UCSD-AML1 (cell line): ENCODE measurements around the gene TBX4.

Source experiments
- DNase-seq: peaks from one replicate; lab custom pipeline; 2025; ENCODE audit not compliant: unreplicated experiment; lab: John Stamatoyannopoulos, UW

The TBX4 gene

DNA sequence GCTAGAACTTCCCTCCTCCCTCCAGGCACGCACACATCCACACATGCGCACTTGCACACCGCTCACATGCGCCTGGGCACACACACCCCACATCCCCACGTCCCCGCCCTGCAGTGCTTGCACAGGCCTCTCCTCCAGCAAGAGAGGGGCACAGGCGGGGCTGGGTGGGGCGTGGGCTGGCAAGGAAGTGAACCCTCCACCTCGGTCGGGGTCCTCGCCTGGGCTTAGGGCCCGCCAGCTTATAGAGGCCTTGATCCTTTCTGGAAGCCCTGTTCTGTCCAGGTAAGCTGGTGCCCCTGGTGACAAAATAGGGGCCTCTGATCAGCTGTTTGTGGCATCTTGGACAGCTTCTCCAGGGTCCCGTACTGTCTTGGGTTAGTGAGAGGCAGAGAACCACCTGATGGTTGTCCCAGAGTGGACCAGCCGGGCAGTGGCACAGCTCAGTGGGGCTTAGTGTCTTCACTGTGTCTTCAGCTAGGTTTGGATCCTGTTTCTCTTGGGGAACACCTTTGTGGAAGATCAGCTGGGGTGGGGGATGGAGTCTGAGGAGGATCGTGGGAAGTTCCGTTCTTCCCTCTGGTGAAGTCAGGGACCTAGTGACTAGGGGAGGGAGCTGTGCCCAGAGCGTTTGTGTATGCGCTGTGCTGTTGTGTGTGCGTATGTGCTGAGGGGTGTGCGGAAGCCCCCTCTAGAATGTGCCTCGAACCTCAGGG lies 12.1 kb downstream of the TBX4 start:
- DNase-seq = no peak

DNA sequence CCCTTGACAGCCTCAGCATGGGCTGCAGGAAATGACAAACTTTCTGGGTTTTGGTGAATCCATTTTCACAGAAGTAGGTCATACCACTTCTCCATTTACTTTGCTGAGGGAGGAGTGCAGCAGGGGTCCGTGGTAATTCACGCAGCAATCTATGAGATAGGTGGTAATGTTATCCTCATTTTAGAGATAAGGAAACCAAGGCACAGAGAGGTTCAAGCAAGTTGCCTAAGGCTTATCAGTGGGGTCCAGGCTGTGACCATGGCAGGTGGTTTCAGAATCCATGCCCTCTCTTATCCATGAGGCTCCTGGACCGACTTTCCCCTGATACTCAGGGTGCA lies 12.6 kb downstream of the TBX4 start:
- no peak for DNase-seq

DNA sequence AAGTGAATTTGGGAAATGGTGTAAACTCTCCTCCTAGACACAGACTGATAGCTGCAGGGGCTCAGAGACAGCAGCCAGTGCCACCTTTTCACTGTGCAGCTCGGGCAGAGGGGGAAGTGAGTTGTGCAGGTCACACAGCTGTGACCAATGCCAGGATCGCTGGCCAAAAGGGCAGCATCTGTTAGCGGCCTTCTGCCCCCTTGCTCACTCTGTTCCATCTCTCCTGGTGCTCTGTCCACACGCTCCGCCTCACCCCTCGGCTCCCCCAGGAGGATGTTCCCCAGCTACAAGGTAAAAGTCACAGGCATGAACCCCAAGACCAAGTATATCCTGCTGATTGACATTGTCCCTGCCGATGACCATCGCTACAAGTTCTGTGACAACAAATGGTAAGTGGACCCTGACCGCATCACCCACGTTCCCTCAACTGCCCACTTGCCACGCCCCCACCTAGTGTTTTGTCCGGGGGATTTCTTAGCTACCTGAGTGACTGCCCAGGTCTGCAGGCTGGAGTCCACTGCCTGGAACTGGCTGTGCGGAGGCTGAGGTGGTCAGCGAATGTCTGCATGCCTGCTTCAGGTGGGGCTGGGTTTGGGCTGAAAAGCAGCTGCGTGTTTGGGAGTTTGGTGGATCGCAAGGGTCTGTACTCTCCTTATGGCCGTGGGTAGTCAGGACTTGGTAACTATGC lies 13.5 kb downstream of the TBX4 start:
- no peak for DNase-seq

DNA sequence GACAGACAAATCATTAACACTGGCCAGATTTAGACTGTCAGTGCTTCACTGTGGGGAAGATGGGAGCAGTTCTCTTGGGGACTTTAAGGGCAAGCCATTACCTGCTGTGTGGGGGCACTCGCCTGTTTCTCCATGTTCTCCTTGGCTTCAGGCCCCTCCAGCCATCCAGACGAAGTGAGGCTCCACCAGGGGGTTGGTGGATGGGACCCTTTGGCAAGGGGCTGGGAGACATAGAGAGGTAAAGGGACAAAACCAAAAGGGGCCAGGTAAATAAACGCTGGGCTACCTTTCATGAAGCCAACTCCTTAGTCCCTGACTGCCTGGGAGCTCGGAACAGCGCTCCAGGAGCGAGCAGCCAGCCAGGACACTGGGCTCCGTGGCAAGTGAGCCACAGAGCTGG lies 14.0 kb downstream of the TBX4 start:
- no peak for DNase-seq

DNA sequence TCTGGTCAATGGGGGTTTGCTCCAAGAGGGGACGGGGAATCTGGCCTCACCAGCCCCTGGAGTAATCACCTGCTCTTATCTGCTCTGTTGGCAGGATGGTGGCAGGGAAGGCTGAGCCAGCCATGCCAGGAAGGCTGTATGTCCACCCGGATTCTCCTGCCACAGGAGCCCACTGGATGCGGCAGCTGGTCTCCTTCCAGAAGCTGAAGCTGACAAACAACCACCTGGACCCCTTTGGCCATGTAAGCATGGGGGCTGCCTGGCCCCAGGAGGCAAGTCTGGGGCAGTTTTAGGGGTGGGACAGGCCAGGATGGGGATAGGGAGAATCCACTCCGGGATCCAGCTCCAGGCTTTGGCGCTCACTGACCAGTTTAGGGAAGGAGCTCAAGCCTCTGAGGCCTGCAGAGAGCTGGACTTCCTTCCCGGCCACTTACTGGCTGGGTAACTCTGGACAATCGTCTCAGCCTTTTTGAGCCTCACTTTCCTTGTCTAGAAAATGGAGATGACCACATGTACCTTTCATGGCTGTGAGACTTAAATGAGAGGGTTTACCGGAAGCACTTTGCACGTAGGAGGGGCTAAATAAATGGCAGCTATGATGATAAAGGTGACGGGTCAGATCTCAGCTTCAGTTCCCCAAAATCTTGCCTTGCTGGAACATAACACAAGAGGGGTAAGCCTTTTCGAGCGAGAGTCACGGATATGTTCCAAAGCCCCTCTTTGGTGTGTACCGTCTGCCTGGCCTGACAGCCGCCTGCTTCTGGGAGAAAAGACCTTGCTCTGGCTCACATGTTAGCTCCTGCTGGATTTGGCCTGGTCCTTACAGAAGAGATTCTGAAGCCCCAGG lies 15.4 kb downstream of the TBX4 start:
- peak; percentile 45 for DNase-seq

DNA sequence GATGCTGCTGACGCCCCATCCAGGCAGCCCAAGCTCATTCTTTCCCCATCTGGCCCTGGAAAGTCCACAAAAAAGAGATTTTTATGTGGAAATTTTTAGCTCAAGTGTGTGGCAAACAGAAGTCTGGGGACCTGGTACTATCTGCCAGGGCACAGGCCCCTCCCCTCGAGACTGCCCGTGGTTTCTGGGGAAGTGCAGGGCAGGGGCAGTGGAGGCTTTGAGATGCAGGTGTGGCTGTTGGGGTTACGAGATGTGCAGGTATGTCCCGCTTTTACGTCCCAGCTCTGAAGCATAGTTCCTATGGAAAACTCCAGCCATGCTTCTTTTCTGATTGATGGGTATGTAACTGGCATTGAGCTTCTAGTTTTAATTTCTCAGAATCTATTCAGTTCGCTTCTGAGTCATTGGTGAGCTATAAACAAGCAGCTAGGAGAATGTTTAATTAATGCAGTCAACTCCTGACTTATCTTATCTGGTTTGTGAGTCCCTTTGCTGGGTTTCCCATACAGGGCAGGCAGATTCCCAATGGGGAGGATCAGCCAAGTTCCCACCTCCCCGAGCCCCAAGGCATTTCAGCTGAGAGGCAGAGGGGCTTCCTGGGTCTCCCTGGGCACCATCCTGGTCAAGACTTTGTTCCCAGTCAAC lies 16.2 kb downstream of the TBX4 start:
- DNase-seq = no peak

DNA sequence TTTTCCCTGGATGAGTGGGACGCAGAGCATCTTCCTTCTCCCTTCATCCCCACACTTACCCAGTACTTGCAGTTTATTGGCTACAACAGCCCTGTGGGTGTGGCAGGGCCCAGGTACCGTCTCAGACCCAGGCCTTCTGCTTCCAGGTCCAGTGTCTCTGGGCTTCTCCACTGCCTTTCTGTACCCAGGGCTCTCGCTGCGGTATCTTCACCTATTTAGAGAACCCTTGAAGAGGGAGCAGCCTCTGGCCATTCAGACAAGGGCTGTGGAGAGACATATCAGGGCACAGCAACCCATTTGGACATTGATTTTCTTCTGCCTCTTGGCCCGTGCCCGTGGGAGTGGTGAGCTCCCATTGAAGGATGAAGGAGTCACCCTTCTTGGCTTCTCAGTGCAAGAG lies 17.3 kb downstream of the TBX4 start:
- DNase-seq = no peak

DNA sequence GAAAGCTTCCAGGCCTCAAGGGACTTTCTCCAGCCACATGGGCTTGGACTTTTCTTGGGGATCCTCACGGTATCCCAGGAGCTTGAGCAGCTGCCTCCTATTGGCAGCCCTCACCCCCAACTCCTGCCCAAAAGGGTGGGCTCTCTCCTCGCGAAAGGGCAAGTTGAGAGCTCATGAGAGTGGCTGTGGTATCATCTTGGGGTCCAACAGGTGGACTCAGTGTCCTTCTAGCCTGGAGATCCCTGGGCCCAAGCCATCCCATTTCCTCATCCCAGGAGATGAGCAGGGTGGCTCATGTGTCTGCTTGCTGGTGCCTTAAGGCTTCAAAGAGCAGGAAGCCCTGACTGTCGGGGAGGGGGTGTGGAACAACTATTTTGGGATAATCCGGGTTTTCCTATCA lies 17.7 kb downstream of the TBX4 start:
- no peak for DNase-seq

DNA sequence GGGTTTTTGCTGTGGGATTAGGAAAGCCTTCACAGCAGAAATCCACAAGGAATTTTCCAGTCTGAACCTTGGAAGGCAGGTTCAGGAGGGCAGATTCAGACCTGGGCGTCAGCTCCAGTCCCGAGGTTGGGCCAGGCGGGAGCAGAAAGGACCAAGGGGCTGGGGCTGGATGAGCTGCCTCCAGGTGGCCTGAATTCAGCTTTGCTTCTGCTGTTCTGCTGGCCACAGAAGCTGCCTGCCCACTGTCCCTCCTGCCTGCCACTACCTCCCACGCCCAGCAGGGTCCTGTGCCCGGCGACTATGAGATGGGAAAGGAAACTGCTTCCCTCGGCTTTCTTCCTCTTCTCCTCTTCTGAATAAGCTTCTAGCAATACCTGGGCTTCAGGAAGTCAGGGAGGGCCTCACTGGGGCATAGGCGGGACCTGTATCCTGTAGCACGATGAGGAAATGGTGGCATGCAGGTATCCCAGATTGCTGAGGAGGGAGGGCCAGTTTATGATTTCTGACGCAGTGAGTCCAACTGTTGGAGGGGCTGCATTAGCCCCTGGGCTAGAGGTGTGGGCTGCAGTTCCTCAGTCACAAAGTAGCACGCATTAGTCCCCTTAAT lies 18.4 kb downstream of the TBX4 start:
- DNase-seq = no peak

DNA sequence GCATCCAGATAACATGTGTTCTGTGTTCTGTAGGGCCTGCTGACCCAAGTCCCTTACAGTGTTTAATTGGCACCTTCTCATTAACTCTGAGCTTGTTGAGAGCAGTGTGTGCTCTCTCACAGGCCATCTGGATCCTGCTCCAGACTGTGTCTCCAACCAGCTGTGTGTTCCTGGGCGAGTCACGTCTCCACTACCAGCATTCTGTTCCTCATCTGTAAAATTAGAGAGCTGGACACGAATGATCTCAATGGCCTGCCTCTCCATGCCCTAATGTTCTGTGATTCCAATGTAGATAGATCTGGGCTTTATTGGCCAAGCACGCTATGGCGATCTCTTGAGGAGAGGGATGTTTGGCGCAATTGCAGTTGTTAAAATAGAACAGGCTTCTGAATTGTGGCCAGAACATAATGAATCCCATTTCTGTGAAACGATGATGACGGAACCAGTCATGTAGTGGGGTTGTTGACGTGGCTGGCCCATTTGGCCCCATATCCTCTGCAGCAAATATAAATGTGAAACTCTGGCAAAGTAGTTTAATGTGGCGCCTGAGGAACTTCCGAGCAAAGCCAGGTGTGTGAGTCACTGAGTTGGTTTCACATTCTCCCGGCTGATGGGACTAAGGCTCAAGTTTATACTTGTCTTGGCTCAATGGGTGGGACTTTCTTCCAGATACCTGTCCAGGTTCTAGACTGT lies 22.2 kb downstream of the TBX4 start:
- DNase-seq = no peak

DNA sequence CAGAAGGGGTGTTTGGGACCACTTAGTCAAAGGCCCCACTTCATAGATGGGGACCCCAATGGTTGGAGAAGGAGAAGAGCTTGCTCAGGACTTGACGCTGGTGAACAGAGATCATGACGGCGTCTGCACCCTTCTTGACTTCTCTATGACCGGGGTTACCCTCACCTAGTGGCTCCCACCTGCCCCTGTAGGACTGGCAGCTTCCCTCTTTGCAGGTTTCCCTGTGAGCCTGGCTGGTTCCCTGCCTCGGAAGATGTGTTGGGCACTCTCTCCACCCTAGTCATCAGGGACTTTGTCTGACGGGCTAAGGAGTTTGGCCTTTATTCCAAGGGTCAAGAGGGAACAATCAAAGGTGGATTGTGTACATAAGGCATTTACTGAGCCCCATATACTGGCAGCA lies 22.7 kb downstream of the TBX4 start:
- DNase-seq = no peak

DNA sequence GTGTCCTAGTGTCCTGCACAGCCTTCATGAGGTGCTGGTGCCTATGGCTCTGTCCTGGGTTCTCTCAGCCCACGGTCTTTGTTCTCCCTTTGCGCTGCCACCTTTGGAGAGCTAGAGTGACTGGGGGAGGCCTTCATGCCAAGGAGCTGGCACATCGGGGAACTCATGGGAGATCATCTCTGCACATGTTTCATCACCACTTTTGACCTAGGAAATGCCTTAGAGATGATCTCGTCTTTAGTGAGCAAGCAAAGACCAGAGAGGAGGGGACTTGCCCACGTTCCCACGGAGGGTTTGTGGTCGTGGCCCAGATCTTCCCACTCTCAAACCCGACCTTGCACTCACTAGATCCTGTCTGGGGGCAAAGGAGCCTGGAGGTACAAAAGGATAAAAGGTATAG lies 23.5 kb downstream of the TBX4 start:
- DNase-seq = no peak

DNA sequence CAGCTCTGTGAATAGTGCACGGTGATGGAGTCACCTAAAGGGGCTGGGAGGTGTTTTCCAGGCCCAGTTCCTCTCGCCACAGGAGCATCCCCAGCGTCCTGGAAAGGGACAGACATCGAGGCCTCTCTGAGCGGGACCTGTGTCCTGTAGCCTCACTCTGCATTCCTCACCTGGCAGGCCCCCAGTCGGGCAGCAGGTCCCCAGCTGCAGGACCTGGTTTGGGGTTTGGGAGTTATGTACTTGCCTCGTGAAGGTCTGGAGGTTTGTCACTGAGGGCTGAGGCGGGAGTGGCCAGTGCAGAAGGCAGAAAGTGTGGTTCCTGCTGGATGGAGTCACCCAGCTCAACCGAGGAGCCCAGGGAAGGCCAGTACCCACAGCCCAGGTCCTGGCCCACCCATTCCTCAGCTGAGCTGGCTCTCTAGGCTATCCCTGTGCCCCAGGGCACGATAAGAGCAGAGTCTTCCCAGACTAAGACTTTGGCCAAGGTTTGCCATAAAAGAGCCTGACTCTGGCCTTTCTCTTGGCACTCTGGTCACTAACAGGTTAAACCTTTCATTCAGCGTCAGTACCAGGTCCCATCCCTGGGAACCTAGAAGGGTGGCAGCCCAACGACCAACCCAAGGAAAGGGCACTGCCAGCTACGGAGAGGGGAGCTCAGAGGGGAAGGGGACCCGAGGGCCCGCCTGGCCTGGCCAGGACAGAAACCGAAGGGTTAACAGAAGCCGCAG lies 24.4 kb downstream of the TBX4 start:
- DNase-seq = no peak

DNA sequence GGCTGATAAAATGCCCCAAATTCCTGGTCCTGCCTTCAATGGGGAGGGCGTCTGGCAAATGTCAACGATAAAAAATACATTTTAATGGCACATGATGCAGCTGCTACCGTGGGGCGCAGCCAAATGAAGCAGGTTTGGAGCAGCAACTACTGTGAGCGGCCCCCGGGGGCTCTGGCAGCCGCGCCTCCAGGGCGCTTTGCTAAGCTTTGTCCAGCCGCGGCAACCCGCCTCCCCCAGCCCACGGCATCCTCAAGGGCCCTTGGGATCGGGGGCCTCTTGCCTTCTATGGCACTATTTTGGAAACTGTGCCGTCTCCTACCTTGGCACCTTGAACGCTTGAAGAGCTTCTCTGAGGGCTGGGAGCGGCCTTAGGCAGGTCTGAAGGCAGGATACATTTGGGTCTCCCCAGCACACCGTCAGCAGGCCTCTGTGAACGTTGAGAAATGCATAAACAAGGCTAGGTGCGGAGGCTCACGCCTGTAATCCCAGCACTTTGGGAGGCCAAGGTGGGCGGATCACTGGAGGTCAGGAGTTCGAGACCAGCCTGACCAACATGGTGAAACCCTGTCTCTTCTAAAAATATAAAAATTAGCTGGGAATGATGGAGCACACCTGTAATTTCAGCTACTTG lies 25.1 kb downstream of the TBX4 start:
- no peak for DNase-seq

DNA sequence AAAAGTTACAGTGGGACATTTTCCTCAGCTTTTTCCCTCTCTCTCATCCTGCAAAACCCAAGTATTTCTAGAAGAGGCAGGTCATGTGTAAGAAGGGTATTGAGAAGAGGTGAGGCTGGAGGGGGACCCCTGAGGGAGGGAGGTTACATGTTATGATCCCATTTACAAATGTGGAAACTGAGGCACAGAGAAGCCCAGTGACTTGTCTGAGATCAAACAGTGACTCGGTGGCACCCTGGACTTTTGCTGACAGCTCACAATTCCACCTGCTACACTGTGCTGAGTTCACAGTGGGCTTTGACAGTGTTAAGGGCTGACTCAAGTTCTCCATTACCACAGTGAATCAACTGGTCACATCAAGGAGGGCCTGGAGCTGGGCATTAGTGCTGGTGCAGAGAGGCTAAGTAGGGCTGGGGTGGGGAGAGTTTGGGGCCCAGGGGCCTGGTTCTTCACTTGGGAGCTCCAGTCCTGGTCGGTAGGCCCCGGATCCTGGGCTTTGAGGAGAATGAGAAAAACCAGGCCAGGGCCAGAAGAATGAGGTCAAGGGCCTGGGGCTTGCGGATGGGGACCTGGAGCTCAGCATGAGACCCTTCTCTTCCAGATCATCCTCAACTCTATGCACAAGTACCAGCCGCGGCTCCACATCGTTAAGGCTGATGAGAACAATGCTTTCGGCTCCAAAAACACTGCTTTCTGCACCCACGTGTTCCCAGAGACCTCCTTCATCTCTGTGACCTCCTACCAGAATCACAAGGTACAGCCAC lies 26.0 kb downstream of the TBX4 start:
- no peak for DNase-seq

DNA sequence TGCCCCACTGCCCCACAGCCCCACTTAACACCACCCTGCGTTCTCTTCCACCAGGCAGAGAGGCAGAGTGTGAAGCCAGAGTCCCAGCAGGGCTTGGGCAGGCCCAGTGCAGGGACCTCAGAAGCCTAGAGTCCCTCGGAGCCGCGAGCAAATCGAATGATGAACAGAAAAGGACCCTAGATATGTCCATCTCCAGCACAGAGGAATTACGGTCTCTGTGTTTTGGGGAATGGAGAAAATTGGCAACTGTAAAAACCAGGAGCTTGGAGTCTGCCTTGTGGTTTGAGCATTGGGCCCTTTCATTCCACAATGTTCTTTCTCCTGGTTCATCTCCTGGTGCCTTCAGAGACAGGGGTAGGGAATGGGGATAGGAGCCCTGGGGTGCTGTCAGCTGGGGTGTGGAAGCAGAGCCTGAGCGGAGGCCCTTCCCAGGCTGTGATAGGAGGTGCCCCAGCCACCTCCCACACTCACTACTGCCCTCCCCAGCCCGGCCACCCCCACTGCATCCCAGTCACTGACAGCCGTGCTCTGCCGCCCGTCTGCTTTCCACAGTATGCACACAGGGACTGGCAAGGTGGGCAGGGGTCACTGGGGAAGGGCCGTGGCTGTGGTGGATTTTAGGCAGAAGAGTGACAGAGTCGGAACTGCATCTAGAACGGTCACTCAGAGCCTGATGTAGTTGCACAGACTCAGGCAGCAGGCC lies 26.7 kb downstream of the TBX4 start:
- no peak for DNase-seq

DNA sequence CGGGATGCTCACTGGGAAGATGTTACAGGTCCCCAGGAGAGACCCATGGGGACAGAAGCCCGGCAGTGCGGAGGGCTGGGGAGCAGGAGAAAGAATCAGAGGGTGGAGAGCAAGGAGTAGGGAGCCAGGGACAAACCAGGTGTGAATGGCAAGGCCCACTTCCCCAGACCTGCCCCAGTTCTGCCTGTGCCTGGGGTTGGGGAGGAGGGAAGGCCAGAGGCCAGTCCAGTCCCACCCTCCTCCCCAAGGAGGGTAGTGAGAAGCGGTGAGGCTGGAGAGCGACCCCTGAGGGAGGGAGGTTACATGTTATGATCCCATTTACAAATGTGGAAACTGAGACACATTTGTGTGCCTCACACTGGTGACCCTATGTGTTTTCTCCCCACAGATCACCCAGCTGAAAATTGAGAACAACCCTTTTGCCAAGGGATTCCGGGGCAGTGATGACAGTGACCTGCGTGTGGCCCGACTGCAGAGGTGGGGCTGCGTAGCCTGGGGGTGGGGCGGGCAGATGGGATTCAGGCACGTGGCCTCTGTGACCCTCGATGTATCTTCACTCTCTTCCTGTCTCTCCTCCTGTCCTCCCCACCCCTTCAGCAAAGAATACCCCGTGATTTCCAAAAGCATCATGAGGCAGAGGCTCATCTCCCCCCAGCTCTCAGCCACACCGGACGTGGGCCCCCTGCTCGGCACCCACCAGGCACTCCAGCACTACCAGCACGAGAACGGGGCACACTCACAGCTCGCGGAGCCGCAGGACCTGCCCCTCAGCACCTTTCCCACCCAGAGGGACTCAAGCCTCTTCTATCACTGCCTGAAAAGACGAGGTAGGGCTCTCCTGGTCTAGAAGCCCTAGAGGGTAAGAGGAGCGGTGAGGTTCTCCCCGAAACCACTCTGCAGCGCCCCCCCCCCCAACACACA lies 27.5 kb downstream of the TBX4 start:
- DNase-seq = no peak
